Dendritic cell treated with granulocyte-macrophage colony-stimulating factor and Interleukin-4, amounts not matched to agents 40 ng/mL and 50 ng/mL, for 4 days (primary cell): ENCODE data around the gene SP140.

Experiments
- H3K27ac Mint-ChIP-seq: one replicate; pipeline ENCODE4 v1.8.0; 2022; ENCODE audit warnings: mild to moderate bottlenecking, mixed read lengths
- H3K27me3 Mint-ChIP-seq: one replicate; pipeline ENCODE4 v1.8.0; 2022; ENCODE audit warnings: mild to moderate bottlenecking, mixed read lengths
- H3K36me3 Mint-ChIP-seq: one replicate; pipeline ENCODE4 v1.8.0; 2022; ENCODE audit warnings: low read depth, mixed read lengths
- H3K4me1 Mint-ChIP-seq: one replicate; pipeline ENCODE4 v1.8.0; 2022; ENCODE audit warnings: low read depth, mixed read lengths
- H3K4me3 Mint-ChIP-seq: one replicate; pipeline ENCODE4 v1.8.0; 2022; ENCODE audit warnings: mild to moderate bottlenecking, moderate library complexity, mixed read lengths
- H3K9me3 Mint-ChIP-seq: one replicate; pipeline ENCODE4 v1.8.0; 2022; ENCODE audit warnings: mixed read lengths
- intact Hi-C: fragments of 100-400 bp; cut with micrococcal nuclease; formaldehyde crosslinking; loops from one replicate; pipeline ENCODE4 v1.15.0; 2022

The SP140 gene

GRCh38 chr2:230225486-230225885 is at the start of gene SP140:
TSS of gene SP140 (plus strand) at chr2:230225736. CDS start at chr2:230225845, 109 bp downstream.
- peak within 1 kb of the TSS; percentile 62 for H3K4me3 Mint-ChIP-seq
- peak within 1 kb of the TSS; percentile 60 for H3K27ac Mint-ChIP-seq
- peaks cover 2% of the 10 kb centered on the region for H3K9me3 Mint-ChIP-seq
- intact Hi-C loops, result no loop called here
- H3K4me1 Mint-ChIP-seq, result peaks cover 49% of the 10 kb centered on the region
- no peaks in the 10 kb centered on the region for H3K27me3 Mint-ChIP-seq
- peaks cover under 1% of the 10 kb centered on the region for H3K36me3 Mint-ChIP-seq

- intact Hi-C loops, result no loop called here
- H3K27ac Mint-ChIP-seq, result no peak overlapping the region
These were observed 48.5 kb upstream of the SP140 start for GRCh38 chr2:230176996-230177395.

GRCh38 chr2:230178546-230179485 is 46.7 kb upstream of the SP140 start:
- H3K27me3 Mint-ChIP-seq, result no peaks in the 10 kb centered on the region
- peaks cover 98% of the 10 kb centered on the region for H3K36me3 Mint-ChIP-seq
- no peak overlapping the region for H3K27ac Mint-ChIP-seq
- H3K4me1 Mint-ChIP-seq, result no peaks in the 10 kb centered on the region
- intact Hi-C loops, result no loop called here
- H3K4me3 Mint-ChIP-seq, result no peak overlapping the region
- no peaks in the 10 kb centered on the region for H3K9me3 Mint-ChIP-seq

More at GRCh38 chr2:230176996-230177395, 48.5 kb upstream of the SP140 start:
- Mint-ChIP-seq H3K4me1 (no peaks in the 10 kb centered on the region), H3K9me3 (no peaks in the 10 kb centered on the region), H3K36me3 (peaks cover 95% of the 10 kb centered on the region), H3K27me3 (no peaks in the 10 kb centered on the region), H3K4me3 (no peak overlapping the region)

- no peaks in the 10 kb centered on the region for H3K27me3 Mint-ChIP-seq
- intact Hi-C loops, result no loop called here
- no peak overlapping the region for H3K27ac Mint-ChIP-seq
- H3K9me3 Mint-ChIP-seq, result no peaks in the 10 kb centered on the region
- peaks cover 98% of the 10 kb centered on the region for H3K36me3 Mint-ChIP-seq
- H3K4me1 Mint-ChIP-seq, result no peaks in the 10 kb centered on the region
- no peak overlapping the region for H3K4me3 Mint-ChIP-seq
These were observed 45.6 kb upstream of the SP140 start for GRCh38 chr2:230179907-230180306.

- Mint-ChIP-seq H3K4me1 (no peaks in the 10 kb centered on the region), H3K36me3 (peaks cover 97% of the 10 kb centered on the region), H3K9me3 (no peaks in the 10 kb centered on the region), H3K27ac (no peak overlapping the region), H3K4me3 (no peak overlapping the region), H3K27me3 (no peaks in the 10 kb centered on the region)
- intact Hi-C loops, result no loop called here
These were observed 44.3 kb upstream of the SP140 start for GRCh38 chr2:230181195-230181594.

GRCh38 chr2:230184727-230185578 is 40.6 kb upstream of the SP140 start:
- H3K27me3 Mint-ChIP-seq, result no peaks in the 10 kb centered on the region
- no peak overlapping the region for H3K27ac Mint-ChIP-seq
- H3K9me3 Mint-ChIP-seq, result no peaks in the 10 kb centered on the region
- intact Hi-C loops, result no loop called here
- H3K4me3 Mint-ChIP-seq, result no peak overlapping the region
- no peaks in the 10 kb centered on the region for H3K4me1 Mint-ChIP-seq
- peaks cover 62% of the 10 kb centered on the region for H3K36me3 Mint-ChIP-seq

GRCh38 chr2:230202430-230203109 is 23.0 kb upstream of the SP140 start:
- Mint-ChIP-seq H3K9me3 (peaks cover 7% of the 10 kb centered on the region), H3K27ac (peak overlapping the region; percentile 34), H3K4me3 (no peak overlapping the region), H3K36me3 (peaks cover 81% of the 10 kb centered on the region), H3K27me3 (no peaks in the 10 kb centered on the region), H3K4me1 (peaks cover 35% of the 10 kb centered on the region)
- intact Hi-C loops, result no loop called here

- Mint-ChIP-seq H3K4me3 (no peak overlapping the region), H3K36me3 (peaks cover 76% of the 10 kb centered on the region), H3K27ac (peak overlapping the region; percentile 34), H3K27me3 (no peaks in the 10 kb centered on the region), H3K9me3 (peaks cover 7% of the 10 kb centered on the region), H3K4me1 (peaks cover 35% of the 10 kb centered on the region)
- intact Hi-C loops, result no loop called here
These were observed 22.3 kb upstream of the SP140 start for GRCh38 chr2:230203110-230203676.

GRCh38 chr2:230205034-230205433 is 20.5 kb upstream of the SP140 start:
- H3K4me3 Mint-ChIP-seq, result no peak overlapping the region
- peaks cover 58% of the 10 kb centered on the region for H3K36me3 Mint-ChIP-seq
- H3K27ac Mint-ChIP-seq, result no peak overlapping the region
- peaks cover 7% of the 10 kb centered on the region for H3K9me3 Mint-ChIP-seq
- no peaks in the 10 kb centered on the region for H3K27me3 Mint-ChIP-seq
- peaks cover 35% of the 10 kb centered on the region for H3K4me1 Mint-ChIP-seq
- intact Hi-C loops, result loop anchor here (5.0 kb wide), 1 partner anchor 217 kb away; no protein-coding TSS in a partner anchor

GRCh38 chr2:230205721-230206120 is 19.8 kb upstream of the SP140 start:
- Mint-ChIP-seq H3K4me1 (peaks cover 35% of the 10 kb centered on the region), H3K36me3 (peaks cover 51% of the 10 kb centered on the region), H3K27me3 (no peaks in the 10 kb centered on the region), H3K27ac (peak overlapping the region; percentile 9), H3K9me3 (peaks cover 7% of the 10 kb centered on the region), H3K4me3 (no peak overlapping the region)
- intact Hi-C loops, result loop anchor here (5.0 kb wide), 1 partner anchor 217 kb away; no protein-coding TSS in a partner anchor

- intact Hi-C loops, result loop anchor here (5.0 kb wide), 1 partner anchor 214 kb away; no protein-coding TSS in a partner anchor
- Mint-ChIP-seq H3K9me3 (no peaks in the 10 kb centered on the region), H3K4me1 (peaks cover 28% of the 10 kb centered on the region), H3K36me3 (peaks cover 57% of the 10 kb centered on the region), H3K4me3 (no peak overlapping the region), H3K27ac (no peak overlapping the region), H3K27me3 (no peaks in the 10 kb centered on the region)
These were observed 17.0 kb upstream of the SP140 start for GRCh38 chr2:230208576-230208975.

GRCh38 chr2:230209422-230210051 is 16.0 kb upstream of the SP140 start:
- no peak overlapping the region for H3K27ac Mint-ChIP-seq
- no peak overlapping the region for H3K4me3 Mint-ChIP-seq
- intact Hi-C loops, result loop anchor here (5.0 kb wide), 1 partner anchor 213 kb away; no protein-coding TSS in a partner anchor
- H3K9me3 Mint-ChIP-seq, result no peaks in the 10 kb centered on the region
- H3K27me3 Mint-ChIP-seq, result no peaks in the 10 kb centered on the region
- peaks cover 27% of the 10 kb centered on the region for H3K4me1 Mint-ChIP-seq
- H3K36me3 Mint-ChIP-seq, result peaks cover 57% of the 10 kb centered on the region

- Mint-ChIP-seq H3K9me3 (no peaks in the 10 kb centered on the region), H3K27ac (no peak overlapping the region), H3K36me3 (peaks cover 64% of the 10 kb centered on the region), H3K4me3 (no peak overlapping the region), H3K4me1 (peaks cover 36% of the 10 kb centered on the region), H3K27me3 (no peaks in the 10 kb centered on the region)
- intact Hi-C loops, result no loop called here
These were observed 9.0 kb upstream of the SP140 start for GRCh38 chr2:230216489-230216888.
